HG03175 (cell line): Measurements from ENCODE around the gene FRMPD4.

Source experiments
- ATAC-seq: cut with Tn5 transposase; IDR thresholded peaks from one replicate; pipeline ENCODE4 v1.9.1; 2021; ENCODE audit warnings: mild to moderate bottlenecking, moderate library complexity; ENCODE audit not compliant: unreplicated experiment

The FRMPD4 gene

DNA sequence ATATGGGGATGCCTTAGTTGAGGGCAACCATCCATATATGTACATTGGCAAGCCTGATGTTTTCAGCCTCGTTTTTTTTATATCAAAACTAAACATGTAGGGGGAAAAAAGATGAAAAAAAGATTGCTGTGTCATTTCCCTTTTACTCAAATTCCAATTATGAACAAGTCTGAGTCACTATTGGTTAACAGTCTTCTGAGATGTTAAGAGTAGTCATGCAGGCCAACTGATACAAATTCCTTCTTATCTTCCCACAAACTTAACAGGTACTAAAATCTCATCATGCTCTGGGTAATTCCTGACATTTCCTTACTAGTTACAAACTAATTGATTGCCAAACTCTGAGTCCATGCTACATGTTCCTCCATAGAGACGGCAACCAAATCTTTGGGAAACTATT, 222.1 kb downstream of the FRMPD4 start:
- no peak for ATAC-seq

DNA sequence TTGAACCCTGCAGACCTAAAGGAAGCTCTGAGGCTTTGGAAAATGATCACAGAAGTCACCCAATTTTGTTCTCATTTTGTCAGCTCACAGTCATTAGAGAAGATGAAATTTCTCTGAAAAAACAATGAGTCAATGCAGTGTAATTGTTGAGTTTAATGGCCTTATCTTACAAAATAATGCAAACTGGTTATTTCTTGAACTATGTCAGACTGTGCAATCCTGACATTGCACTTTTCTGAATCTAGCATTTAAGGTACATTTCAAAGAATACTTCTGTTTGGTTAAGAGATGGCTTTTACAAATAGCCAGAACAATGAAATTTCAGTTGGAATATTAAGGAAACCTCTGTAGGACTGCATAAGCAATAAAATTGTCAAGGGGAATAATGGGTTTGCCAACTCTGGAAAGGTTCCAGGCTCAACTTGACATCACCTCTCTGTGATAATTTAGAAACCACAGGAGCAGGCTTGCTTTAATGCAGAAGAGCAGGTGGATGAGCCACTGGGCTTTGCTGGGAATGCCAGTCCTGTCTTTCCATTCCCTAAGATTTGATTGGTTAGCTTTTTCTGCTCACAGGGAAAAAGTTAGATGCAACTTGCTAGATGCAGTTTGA, 222.8 kb downstream of the FRMPD4 start:
- ATAC-seq = no peak

GRCh38 chrX:12363216-12363615, 224.9 kb downstream of the FRMPD4 start:
- no peak for ATAC-seq

DNA sequence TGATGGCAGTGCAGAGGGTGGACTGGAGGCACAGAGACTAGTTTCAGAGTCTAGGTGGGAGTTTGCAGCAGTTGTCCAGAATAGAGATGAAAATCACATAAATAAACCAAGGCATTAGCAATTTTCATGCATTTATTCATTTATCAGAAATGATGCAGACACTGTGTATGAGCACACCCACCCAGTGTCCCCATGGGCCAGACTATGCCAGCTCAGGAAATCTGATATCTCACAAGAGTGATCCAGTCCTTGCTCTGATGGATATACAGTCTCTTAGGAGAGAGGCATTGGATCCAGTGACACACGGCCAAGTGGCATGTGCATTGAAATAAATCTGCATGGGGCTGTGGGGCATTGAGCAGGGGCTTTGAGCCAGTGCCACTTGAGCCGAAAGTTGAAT, 228.2 kb downstream of the FRMPD4 start:
- no peak for ATAC-seq

GRCh38 chrX:12367254-12367653, 229.0 kb downstream of the FRMPD4 start:
- ATAC-seq = no peak

DNA sequence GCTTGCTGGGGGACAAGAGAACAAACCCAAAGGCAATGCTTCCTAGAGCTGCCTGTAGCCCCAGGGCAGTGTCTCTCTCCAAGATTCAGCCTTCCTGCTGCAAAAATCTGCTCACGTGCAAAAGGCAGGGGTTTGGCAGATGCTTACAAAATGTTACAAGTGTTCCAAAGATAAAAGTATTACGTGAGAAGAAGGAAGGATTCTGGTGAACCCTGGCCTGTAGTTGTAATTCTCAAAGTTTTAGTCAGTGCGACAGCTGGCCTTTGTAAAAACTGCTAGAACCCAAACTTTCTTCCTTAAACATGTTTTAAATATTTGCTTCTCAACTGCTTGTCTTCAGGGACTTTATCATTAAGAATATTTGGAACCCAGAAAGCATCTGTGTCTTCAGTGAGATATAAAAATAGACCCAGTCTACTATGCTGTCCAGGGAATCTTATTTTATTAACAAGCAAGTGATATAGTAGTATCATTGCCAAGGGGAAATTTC, 232.3 kb downstream of the FRMPD4 start:
- ATAC-seq = no peak

DNA sequence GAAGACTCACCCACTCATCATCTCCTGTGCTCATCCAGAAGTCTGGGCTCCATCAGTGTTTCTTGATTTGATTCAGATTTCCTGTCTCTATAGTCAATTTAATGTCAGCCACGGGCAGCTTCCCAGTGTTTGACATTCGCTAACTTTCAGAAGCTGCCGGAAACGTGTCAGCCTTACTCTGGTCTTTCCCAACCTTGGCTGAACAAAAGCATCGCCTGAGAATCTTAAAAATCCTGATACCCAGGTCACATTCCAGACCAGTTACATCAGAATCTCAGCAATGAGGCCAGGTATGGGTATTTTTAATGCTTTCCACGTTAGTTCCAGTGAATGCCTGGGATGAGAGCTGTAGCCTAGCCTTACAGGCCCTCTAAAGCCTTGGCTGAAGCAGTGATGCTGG, 233.8 kb downstream of the FRMPD4 start:
- no peak for ATAC-seq

- ATAC-seq = no peak
These were observed 236.0 kb downstream of the FRMPD4 start for GRCh38 chrX:12374286-12374685.

DNA sequence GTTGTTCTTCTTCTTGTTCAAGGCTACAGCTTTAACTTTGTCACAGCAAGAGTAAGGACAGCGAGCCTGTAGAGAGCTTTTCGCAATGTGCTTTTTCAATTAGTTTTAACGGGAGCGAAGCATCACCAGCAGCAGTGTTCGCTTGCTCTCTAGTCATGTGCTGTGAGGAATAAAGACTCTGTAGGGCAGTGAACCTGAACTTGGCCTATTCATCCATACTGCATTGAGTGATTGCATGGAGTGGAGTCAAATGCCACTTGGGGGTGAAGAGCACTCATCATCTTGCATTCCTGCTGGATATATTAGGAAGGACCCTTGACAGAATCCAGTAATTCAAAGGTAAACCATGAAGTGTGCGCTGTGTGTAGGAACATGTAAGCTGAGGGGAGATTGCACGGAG, 240.0 kb downstream of the FRMPD4 start:
- ATAC-seq = no peak

- ATAC-seq = no peak
These were observed 240.4 kb downstream of the FRMPD4 start for GRCh38 chrX:12378706-12379105.

GRCh38 chrX:12379671-12380070, 241.4 kb downstream of the FRMPD4 start:
- ATAC-seq = no peak

DNA sequence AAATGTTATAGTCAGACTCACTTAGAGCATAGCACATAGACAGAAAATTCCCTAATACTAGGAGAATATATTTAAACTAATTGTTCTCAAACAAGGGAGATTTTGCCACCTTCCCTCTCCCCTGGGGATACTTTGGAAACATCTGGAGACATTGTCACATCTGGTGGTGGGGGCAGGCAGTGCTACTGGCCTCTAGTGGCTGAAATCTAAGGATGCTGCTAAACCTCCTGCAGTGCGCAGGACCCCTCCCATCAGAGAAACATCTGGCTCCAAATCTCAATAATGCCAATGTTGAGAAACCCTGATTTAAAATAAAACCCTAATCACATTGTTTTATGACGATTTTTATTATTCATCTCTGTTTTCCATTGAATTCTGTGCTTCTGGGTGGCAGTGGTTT, 244.9 kb downstream of the FRMPD4 start:
- ATAC-seq = no peak

DNA sequence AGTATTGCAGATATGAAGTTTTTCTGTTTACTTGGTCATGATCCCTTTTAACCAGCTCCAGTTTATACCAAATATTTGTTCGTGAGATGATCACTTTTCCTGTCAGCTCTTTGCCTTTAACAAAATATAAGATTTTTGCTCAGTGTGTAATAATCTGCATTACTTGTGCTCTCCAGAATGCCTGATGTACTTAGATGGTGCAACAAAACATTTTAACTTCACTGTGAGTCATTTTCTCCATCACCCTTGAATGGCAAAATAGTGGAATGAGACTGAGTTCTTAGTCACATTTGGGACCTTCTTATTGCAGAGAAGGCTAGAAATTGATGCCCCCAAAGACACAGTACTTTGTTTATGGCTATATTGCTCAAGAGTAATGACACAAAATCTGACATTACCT, 252.0 kb downstream of the FRMPD4 start:
- ATAC-seq = no peak

- no peak for ATAC-seq
These were observed 258.3 kb downstream of the FRMPD4 start for GRCh38 chrX:12396584-12396983.

GRCh38 chrX:12400218-12400617, 261.9 kb downstream of the FRMPD4 start:
- ATAC-seq = no peak

DNA sequence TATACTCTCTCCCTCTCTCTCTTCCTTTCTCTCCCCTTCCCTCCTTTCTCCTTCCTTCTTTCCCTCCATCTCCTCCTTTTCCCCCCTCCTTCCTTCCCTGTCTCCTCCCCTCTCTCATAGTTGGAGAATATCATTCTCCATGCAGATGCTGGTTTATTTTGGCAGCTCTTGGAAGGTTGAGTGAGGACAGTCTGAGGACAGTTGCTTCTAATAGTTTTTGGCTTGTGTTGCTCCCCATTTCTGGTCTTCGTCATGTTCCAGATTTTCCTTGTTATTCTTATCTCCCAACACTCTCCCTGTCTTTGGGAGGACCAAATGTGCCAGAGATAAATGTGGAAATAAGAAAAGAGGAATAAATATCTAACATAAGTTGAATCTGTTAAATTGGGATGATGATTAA, 263.0 kb downstream of the FRMPD4 start:
- no peak for ATAC-seq

GRCh38 chrX:12403474-12404082, 265.3 kb downstream of the FRMPD4 start:
- ATAC-seq = no peak

DNA sequence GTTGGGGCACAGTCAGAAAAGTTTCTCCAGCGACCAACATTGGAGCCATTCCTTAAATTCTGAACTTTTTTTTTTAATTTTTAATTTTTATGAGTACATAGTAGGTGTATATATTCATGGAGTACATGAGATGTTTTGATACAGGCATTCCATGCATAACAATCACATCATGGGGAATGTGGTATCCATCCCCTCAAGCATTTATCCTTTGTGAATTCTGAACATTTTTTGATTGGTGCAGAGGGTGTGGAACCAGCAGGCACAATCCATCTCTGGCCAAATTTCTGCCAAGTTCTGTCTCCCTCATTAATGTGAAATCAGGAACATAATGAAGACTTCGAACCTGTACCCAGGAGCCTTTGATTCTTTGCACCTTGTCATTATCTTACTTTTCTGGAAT, 267.0 kb downstream of the FRMPD4 start:
- ATAC-seq = no peak

DNA sequence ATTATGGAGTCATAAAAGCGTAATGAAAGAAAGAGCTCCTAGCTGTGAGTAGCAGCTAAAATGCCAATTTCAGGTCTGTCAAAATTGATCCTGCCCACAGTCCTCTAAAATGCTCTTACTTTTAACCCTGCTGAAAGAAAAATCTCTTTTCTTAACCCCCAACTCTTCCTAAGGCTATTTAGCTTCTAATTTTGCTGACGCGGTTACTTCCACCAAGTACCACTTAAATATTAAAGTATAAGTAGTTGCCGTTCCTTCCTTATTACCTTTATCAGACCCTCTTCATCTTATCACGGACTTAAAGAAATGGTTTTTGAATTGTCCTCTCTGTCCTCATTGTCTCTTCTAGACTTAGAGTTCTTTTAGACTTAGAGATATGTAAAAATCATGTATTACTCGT, 272.2 kb downstream of the FRMPD4 start:
- ATAC-seq = no peak

- no peak for ATAC-seq
These were observed 273.6 kb downstream of the FRMPD4 start for GRCh38 chrX:12411831-12412230.

- ATAC-seq = no peak
These were observed 274.3 kb downstream of the FRMPD4 start for GRCh38 chrX:12412561-12412960.

- ATAC-seq = no peak
These were observed 281.3 kb downstream of the FRMPD4 start for GRCh38 chrX:12419591-12419990.

GRCh38 chrX:12421918-12422317, 283.6 kb downstream of the FRMPD4 start:
- no peak for ATAC-seq
